Dermis microvascular lymphatic vessel endothelial cell (primary cell): Measurements from ENCODE around the gene CLN3. TPM values are rescaled to one million over a fixed set of nuclear protein-coding genes. Genes with fewer than 3 reads are reported as not detected.
"Not testable (repeated sequence)": the region's sequence is repeated elsewhere in the genome, so short reads cannot be mapped to it uniquely, and the experiment has no call there.

Experiments used
- DNase-seq, 2 donors: peaks; one replicate each; pipeline versions ENCODE4 v3.0.0 to v3.0.0-alpha.2; 2010; ENCODE audit warnings: low read depth in 2 of 2
- total RNA-seq: library from RNA; depleted of rRNA; stranded (reverse); fragments of >200 nt; gene quantifications from 2 replicates; pipeline ENCODE4 v1.2.1, GENCODE V29; 2014

Gene CLN3
- total RNA-seq, 1 donor from 2014 or later: 13.1 TPM

DNA sequence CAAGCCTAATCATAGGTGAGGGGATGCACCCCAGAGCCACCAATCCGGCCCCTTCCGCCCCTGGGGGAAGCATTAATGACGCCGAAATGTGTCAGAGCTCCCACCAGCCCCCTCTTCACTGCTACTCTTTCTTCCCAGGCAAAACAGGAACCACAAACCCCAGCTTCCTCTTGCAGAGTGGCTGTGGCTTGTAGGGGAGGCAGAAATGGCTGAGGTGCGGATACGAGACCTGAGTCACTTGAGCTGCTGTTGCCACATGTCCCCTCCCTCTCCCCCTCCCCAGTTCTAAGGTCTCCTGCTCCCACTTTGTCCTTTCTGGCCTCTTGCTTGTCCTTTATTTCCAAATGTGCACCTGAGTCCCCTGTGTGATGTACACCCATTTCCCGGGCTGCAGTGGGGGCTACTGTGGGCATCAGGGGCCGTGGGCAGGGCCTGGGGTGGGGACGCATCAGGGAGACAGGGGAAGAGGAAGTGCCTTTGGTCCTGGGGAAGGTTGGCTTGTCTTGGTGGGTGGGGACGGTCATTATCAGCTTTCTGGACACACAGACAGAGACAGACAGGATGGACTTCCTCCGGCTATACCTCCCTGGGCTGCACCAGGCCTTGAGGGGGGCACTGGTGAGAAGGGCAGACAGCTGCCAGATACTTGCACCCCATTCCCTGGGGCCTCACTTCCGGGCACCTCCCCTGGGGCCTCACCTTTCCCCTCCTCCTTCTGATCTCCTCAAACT, 2.4 kb upstream of the CLN3 start, which contains the start of gene APOBR:
Gene APOBR (plus strand): TSS at position 523 of the 731 bp plus-strand sequence. CDS start 39 bp downstream, at position 562.
- DNase-seq: no peak

DNA sequence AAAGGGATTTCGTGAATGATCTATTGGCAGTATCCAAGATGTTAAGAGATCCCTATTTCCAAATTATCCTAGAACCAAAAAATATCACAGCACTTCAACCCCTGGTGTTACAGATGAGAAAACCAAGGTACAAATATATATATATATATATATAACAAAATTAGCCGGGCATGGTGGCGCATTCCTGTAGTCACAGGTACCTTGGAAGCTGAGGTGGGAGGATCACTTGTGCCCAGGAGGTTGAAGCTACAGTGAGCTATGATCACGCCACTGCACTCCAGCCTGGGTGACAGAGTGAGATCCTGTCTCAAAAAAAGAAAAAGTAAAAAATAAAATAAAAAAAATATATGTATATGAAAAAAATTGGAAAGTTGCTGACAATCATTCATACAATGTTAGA, 637 bp upstream of the CLN3 start:
- DNase-seq: no peak

DNA sequence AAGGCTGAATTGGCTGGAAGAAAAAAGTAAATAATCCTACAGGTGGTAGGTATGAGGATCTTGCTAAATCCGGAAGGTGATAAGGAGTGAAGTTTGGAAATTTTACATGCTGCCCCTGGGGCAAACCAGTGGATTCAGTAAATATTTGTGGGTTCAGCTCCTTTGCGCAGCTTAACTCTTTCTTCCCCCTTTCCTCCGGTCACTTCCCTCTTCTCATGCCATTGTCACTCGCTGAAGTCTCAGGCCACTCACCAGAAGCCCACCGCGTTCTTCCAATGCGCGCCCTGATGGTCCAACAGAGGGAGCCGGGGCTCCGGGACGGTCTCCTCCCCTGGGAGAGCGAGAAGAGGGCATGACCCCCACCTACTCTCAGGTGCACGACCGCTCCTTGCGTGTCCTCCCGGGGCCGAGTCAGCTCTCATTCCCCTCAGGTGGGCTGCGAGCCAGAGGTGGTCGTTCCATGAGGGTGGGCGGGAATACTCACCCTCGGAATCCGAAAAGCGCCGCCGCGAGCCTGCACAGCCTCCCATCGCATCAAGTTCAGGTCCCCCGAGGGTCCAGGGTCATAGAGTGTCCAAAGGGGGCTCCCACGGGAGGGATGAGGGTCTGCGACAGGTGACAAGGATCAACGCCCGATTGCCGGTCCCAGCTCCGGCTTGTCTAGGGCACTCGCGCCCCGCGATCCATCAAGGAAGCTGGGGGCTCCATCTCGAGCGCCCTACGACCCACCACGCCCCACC, 474 bp downstream of the CLN3 start:
- DNase-seq: peak in 1 of 2 donors; percentile 34

DNA sequence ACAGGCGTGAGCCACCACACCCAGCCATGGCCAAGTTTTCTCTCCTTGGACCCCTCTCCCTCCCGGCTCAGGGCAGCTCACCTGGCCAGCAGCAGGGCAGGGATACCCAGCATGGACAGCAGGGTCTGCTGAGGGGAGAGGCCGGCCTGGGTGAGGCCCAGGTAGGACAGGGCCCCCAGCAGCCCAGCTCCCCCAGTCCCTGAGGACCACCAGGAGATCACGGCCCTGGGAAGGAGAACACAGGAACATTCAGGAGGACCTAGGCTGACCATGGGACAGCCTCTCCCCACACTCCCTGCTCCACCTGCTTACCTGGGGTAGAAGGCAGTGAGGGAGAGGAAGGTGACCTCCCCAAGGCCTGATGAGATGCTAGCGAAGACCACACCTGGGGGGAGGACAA, 5.6 kb downstream of the CLN3 start:
- no peak for DNase-seq

DNA sequence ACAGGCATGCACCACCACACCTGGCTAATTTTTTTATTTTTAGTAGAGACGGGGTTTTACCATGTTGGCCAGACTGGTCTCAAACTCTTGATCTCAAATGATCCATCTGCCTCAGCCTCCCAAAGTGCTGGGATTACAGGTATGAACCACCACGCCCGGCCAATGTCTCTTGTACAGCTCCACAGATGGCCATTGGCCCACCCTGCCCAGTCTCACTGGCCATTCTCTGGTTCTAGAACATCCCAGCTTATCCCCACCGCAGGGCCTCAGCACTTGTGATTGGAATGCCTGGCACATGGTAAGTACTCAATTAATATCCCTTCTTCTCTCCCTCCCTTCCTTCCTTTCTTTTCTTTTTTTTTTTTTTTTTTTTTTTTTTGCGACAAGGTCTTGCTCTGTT, 8.5 kb downstream of the CLN3 start:
- DNase-seq: not testable (repeated sequence)

DNA sequence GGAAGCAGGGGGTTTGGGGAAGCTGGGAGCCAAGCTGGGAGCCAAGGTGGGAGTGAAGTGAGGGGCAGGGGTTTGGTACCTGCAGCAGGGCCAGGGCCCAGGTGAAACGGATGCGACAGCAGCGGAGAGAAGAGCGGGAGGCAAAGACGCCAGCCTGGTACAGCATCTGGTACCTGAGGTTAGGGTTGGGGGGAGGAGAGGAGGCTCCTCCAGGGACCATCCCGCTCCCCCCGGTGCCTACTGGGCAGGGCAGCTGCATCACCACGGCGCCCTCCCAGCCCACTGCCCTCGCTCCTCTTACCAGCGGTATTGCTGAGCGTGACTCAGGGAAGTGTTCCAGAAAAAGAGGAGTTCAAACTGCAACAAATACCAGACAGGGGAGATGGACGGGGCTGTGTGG, 9.8 kb downstream of the CLN3 start:
- DNase-seq: no peak

DNA sequence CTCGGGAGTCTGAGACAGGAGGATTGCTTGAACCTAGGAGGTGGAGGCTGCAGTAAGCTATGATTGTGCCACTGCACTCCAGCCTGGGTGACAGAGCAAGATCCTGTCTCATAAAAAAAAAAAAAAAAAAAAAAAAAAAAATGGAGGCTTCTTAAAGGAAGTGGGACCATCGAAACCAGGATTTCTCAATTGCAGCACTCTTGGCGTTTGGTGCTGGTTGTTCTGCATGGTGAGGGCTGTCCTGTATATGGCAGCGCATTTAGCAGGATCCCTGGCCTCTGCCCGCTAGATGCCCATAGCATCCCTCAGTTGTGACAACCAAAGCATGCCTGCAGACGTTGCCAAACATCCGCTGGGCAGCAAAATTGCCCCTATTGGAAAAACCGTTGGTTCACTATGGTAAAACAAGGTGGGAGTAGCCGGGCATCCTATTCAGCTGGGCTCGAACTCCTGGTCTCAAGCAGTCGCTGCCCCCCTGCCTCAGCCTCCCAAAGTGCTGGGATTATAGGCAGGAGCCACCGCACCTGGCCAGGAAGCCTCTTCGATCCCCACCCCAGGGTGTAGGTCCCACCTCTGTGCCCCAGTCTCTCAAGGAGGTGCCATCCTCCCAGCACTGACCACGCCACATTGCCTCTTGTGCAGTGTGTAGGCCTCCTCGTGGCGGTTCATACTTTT, 13.2 kb downstream of the CLN3 start:
- no peak for DNase-seq

DNA sequence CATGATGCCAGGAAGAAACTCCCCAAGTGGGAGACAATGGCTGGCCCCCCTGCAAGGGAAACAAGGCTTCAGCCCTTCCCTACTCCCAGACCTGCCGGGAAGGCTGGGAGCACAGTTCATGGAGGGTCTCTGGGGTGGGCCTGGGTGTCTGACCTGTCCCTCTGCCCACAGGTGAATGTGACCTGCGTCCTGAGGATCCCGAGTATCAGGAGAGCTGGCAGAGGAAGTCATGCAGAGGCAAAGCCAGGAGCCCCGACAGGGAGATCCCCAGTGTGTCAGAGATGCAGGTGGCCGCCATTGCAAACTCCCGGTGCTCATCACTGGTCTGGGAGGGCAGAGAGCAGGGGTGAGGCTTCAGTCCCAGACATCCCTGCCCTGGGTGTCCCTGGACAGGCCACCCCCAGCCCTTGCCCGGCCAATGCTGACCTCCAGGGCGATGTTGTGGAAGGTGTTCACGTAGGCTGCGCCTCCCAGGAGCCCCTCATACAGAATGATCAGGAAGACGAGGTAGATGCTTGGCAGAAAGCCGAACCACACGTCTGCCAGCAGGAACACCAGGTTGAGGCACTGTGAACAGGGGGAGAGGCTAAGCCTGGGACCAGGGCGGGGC, 14.5 kb downstream of the CLN3 start:
- DNase-seq: no peak

DNA sequence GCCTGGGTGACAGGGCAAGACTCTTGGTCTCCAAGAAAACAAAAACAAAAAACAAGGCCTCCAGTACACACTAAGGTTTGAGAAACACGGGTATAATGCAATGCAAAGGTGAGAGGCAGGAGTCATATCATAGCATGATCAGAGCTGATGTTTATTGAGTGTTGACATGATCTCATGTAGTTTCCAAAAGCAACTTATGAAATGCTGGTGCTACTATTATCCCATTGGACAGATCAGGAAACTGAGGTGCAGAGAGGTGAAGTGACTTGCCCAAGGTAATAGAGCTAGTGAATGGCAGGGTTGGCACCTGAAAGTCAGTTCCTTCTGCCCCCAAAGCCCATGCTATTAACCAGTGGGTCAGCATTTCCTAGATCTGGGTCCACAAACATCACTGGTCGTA, 16.7 kb downstream of the CLN3 start:
- no peak for DNase-seq

DNA sequence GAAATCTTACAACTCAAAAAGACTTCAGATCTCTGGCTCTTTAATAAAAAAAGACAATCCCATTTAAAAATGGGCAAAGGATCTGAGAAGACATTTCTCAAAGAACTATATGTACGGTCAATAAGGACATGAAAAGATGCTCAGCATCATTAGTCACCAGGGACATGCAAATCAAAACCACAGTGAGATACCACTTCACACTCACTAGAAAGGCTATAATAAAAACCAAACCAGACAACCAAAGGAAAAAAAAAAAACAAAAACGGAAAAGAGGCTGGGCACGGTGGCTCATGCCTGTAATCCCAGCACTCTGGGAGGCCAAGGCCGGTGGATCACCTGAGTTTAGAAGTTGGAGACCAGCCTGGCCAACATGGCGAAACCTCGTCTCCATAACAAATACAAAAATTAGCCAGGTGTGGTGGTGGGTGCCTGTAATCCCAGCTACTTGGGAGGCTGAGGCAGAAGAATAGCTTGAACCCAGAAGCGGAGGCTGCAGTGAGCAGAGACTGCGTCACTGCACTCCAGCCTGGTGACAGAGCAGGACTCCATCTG, 18.1 kb downstream of the CLN3 start:
- DNase-seq: no peak

DNA sequence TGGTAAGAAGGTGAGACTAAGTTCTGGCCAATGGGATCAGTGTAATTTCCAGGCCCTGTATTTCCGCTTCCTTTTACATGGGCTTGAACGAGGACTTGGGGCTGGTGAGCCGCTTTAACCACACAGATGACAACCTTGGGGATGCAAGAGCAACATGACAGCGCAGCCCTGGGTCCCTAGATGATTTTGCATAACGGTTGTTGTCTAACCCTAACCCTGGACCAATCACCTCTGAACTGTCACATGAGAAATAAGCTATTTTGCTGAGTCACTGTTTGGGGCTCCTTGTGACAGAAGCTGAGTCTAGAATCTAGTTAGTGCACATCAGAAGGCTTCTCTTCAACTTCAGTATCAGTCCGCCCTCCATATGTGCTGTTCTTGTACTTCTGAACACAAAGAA, 44.8 kb downstream of the CLN3 start:
- not testable (repeated sequence) for DNase-seq

DNA sequence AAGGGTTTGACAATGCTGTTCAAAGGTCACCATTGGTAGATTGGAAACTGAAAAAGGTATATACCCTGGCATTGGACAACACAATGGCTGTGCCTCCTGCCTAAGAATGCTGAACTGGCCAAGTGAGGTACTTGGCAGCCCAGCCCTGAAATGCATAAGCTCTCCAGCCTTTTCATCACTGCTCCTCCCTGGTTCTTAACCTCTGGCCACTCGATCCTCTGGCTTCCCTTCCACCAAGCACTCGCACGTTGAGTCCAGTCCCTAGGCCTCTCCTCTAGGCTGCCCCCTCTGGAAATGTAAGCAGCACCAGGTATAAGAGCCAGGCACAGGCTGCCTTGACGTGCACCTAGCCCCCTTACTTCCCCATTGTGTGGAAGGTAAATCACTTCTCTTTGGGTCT, 45.5 kb downstream of the CLN3 start:
- not testable (repeated sequence) for DNase-seq

DNA sequence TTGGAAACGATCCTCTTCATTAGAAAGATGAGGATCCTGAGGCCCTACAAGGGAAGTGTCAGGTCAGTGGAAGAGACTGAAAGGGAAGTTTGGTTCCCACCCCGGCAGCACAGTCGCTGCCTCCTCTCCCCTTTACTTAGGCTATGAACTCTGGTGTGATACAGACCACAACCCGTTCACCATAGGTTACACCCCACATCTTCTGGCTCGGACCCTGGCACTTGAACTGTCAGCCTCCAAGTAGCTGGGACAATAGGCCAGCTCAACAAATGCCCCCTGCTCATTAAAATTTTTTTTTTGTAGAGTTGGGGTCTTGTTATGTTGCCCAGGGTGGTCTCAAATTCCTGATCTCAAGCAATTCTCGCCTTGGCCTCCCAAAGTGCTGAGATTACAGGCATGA, 47.9 kb downstream of the CLN3 start:
- not testable (repeated sequence) for DNase-seq

DNA sequence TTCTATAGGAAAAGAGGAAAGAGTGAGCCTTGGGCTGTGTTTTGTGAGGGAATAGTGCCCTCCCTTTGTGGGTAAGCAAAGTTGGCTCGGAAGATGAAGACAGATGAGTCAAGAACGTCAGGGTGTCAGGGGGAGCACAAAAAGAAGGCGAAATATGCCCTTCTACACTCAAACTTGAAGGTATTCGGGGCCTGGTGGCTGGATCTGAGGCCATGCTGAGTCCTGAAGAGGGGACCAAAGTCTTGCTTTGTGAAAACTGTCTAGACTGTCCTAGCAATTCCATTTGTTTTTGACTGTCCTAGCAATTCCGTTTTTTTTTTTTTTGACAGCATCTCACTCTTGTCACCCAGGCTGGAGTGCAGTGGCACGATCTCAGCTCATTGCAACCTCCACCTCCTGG, 53.0 kb downstream of the CLN3 start:
- DNase-seq: not testable (repeated sequence)

DNA sequence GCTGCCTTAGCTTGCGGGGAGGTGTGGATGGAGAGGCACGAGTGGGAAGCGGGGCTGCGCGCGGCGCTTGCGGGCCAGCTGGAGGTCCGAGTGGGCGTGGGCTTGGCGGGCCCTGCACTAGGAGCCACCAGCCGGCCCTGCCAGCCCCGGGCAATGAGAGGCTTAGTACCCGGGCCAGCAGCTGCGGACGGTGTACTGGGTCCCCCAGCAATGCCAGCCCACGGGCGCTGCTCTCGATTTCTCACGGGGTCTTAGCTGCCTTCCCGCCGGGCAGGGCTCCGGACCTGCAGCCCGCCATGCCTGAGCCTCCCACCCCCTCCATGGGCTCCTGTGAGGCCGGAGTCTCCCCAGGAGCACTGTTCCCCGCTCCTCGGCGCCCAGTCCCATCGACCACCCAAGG, 56.5 kb downstream of the CLN3 start:
- DNase-seq: not testable (repeated sequence)

Other genes starting within 250 kb of the CLN3 start
- gene SBK1, start 199.5 kb downstream of the CLN3 start, total RNA-seq: under 0.01 and 0.13 TPM in 2 replicates
- not detected in 2 replicates for gene NPIPB6, start 128.6 kb downstream of the CLN3 start, total RNA-seq
- 157 and 212 TPM in 2 replicates for gene EIF3CL, start 88.2 kb downstream of the CLN3 start, total RNA-seq
- not detected in 2 replicates for gene NPIPB7, start 19.7 kb downstream of the CLN3 start, total RNA-seq
- under 0.01 TPM in 1 of 2 replicates, not detected in the other for gene APOBR, start 2.6 kb upstream of the CLN3 start, total RNA-seq
- not detected in 2 replicates for gene IL27, start 14.8 kb upstream of the CLN3 start, total RNA-seq
- gene NUPR1, start 46.9 kb upstream of the CLN3 start, total RNA-seq: 1.4 and 9.0 TPM in 2 replicates
- 5.3 and 6.8 TPM in 2 replicates for gene SGF29, start 61.8 kb upstream of the CLN3 start, total RNA-seq
- not detected in 2 replicates for gene SULT1A2, start 105.0 kb upstream of the CLN3 start, total RNA-seq
- gene SULT1A1, start 118.0 kb upstream of the CLN3 start, total RNA-seq: 2.4 and 4.0 TPM in 2 replicates
- 0.13 and 0.26 TPM in 2 replicates for gene NPIPB8, start 146.0 kb upstream of the CLN3 start, total RNA-seq
- 255 and 283 TPM in 2 replicates for gene EIF3C, start 219.4 kb upstream of the CLN3 start, total RNA-seq